Colonic mucosa (tissue), 4 donors: Measurements from ENCODE around the gene HLA-G. TPM values are rescaled to one million over a fixed set of nuclear protein-coding genes. Genes with fewer than 3 reads are reported as not detected.

Experiments
- DNase-seq: peaks from one replicate; pipeline ENCODE4 v3.0.0-alpha.2; 2020
- H3K27ac ChIP-seq: fragments of 200-600 bp; one replicate; pipeline ENCODE4 v1.8.0; 2021
- H3K27me3 ChIP-seq: fragments of 200-600 bp; one replicate; pipeline ENCODE4 v1.8.0; 2021
- H3K36me3 ChIP-seq: fragments of 200-600 bp; one replicate; pipeline ENCODE4 v1.8.0; 2021
- H3K4me1 ChIP-seq: fragments of 200-600 bp; one replicate; pipeline ENCODE4 v1.8.0; 2021; ENCODE audit warnings: mild to moderate bottlenecking
- H3K4me3 ChIP-seq: fragments of 200-600 bp; one replicate; pipeline ENCODE4 v1.8.0; 2021
- H3K9ac ChIP-seq, 2 donors: one replicate each; pipeline ENCODE4 v1.7.0; 2013; ENCODE audit warnings: control low read depth in 2 of 2, low read depth in 2 of 2, low read length in 2 of 2
- H3K9me3 ChIP-seq: fragments of 200-600 bp; one replicate; pipeline ENCODE4 v1.8.0; 2021
- CTCF ChIP-seq: fragments of 200-600 bp; IDR thresholded peaks from one replicate; pipeline ENCODE4 v1.8.0; 2022; ENCODE audit warnings: antibody characterized with exemption, mild to moderate bottlenecking
- intact Hi-C: fragments of 100-400 bp; cut with DNase I; formaldehyde crosslinking; loops from one replicate; pipeline ENCODE4 v1.14.1; 2022
- total RNA-seq, 2 donors: library from RNA; stranded (reverse); fragmentation: NEBNext Ultra II Directional in 1 of 2; extraction: Animal tissue kit (Norgen Biotek cat#: 25700) in 1 of 2; gene quantifications; one replicate each; pipeline ENCODE4 v1.2.1, GENCODE V29; 2021
- donor health status: healthy.
- donor health status: DM: no; HTN: no; CAD: no.
- donor health status: DM: no; HTN: no; CAD: no.

HLA-G gene
- total RNA-seq, 2 donors from 2014 or later, result 55.3 to 91.3 TPM

DNA sequence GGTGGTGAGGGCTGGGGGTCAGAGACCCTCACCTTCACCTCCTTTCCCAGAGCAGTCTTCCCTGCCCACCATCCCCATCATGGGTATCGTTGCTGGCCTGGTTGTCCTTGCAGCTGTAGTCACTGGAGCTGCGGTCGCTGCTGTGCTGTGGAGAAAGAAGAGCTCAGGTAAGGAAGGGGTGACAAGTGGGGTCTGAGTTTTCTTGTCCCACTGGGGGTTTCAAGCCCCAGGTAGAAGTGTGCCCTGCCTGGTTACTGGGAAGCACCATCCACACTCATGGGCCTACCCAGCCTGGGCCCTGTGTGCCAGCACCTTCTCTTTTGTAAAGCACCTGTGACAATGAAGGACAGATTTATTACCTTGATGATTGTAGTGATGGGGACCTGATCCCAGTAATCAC, 2.1 kb downstream of the HLA-G start:
- Histone ChIP-seq H3K9ac (no peak overlapping the region), H3K9me3 (no peaks in the 10 kb centered on the region), H3K27ac (no peak overlapping the region), H3K36me3 (no peaks in the 10 kb centered on the region), H3K4me3 (no peak overlapping the region), H3K4me1 (peaks cover 3% of the 10 kb centered on the region), H3K27me3 (no peaks in the 10 kb centered on the region)
- TF ChIP-seq CTCF, result no peak
- DNase-seq, result no peak
- intact Hi-C loops, result loop anchor here (10.0 kb wide), 1 partner anchor 125 kb away; no protein-coding TSS in a partner anchor

- Histone ChIP-seq H3K4me3 (no peak overlapping the region), H3K36me3 (no peaks in the 10 kb centered on the region), H3K4me1 (peaks cover 3% of the 10 kb centered on the region), H3K9ac (no peak overlapping the region), H3K27ac (no peak overlapping the region), H3K9me3 (no peaks in the 10 kb centered on the region), H3K27me3 (no peaks in the 10 kb centered on the region)
- no peak for TF ChIP-seq CTCF
- intact Hi-C loops, result loop anchor here (10.0 kb wide), 1 partner anchor 126 kb away; no protein-coding TSS in a partner anchor
- DNase-seq, result no peak
Measured at GRCh38 chr6:29830409-29830808, 2.8 kb downstream of the HLA-G start.

- no peaks in the 10 kb centered on the region for H3K27me3 ChIP-seq
Measured at GRCh38 chr6:29831776-29832175, 4.2 kb downstream of the HLA-G start.

GRCh38 chr6:29834564-29835436, 7.2 kb downstream of the HLA-G start:
- Histone ChIP-seq H3K9ac (no peak overlapping the region), H3K9me3 (no peaks in the 10 kb centered on the region), H3K27ac (no peak overlapping the region), H3K4me1 (no peaks in the 10 kb centered on the region), H3K27me3 (no peaks in the 10 kb centered on the region), H3K4me3 (no peak overlapping the region), H3K36me3 (no peaks in the 10 kb centered on the region)
- TF ChIP-seq CTCF, result peak; percentile 84
- intact Hi-C loops, result loop anchor here (2.0 to 10.0 kb wide), 2 partner anchors 96 to 130 kb away; no protein-coding TSS in a partner anchor
- peak; percentile 56 for DNase-seq

More at GRCh38 chr6:29831776-29832175, 4.2 kb downstream of the HLA-G start:
- no peak for TF ChIP-seq CTCF
- no peaks in the 10 kb centered on the region for H3K9me3 ChIP-seq
- no peak for DNase-seq
- no peaks in the 10 kb centered on the region for H3K36me3 ChIP-seq
- intact Hi-C loops, result loop anchor here (10.0 kb wide), 1 partner anchor 127 kb away; no protein-coding TSS in a partner anchor
- no peak overlapping the region for H3K4me3 ChIP-seq
- H3K27ac ChIP-seq, result no peak overlapping the region
- H3K9ac ChIP-seq, result no peak overlapping the region
- H3K4me1 ChIP-seq, result peaks cover 3% of the 10 kb centered on the region

- H3K27ac ChIP-seq, result no peak overlapping the region
- no peak for DNase-seq
- H3K27me3 ChIP-seq, result no peaks in the 10 kb centered on the region
- H3K4me1 ChIP-seq, result no peaks in the 10 kb centered on the region
- intact Hi-C loops, result loop anchor here (10.0 kb wide), 1 partner anchor 135 kb away; no protein-coding TSS in a partner anchor
- no peaks in the 10 kb centered on the region for H3K9me3 ChIP-seq
- no peak overlapping the region for H3K4me3 ChIP-seq
- no peak for TF ChIP-seq CTCF
- H3K9ac ChIP-seq, result no peak overlapping the region
- no peaks in the 10 kb centered on the region for H3K36me3 ChIP-seq
Measured at GRCh38 chr6:29839917-29840316, 12.3 kb downstream of the HLA-G start.
